ENCODE data around the gene COPS6. TPM values are rescaled to one million over a fixed set of nuclear protein-coding genes. Genes with fewer than 3 reads are reported as not detected.

COPS6 gene
- total RNA-seq, 1 donor from 2014 or later = 42.2 TPM

GRCh38 chr7:100082978-100083377 is 5.8 kb upstream of the COPS6 start:
- Histone ChIP-seq H3K79me2 (ENCODE audit: low read depth) (peaks cover 36% of the 10 kb centered on the region), H3K4me2 (peak overlapping the region; percentile 73), H3K27ac (no peak overlapping the region), H3K9me3 (ENCODE audit: low read depth) (no peaks in the 10 kb centered on the region), H3F3A (ENCODE audit: low read depth) (peaks cover 22% of the 10 kb centered on the region), H3K27me3 (no peaks in the 10 kb centered on the region), H2AFZ (replicated peaks) (no peak overlapping the region), H3K36me3 (peaks cover 8% of the 10 kb centered on the region), H3K4me1 (peaks cover 8% of the 10 kb centered on the region), H3K4me3 (peak overlapping the region; percentile 39), H3K9ac (no peak overlapping the region), H4K20me1 (ENCODE audit: low read depth) (peaks cover 9% of the 10 kb centered on the region)
- peak overlapping the region; percentile 85 for H3K27ac Mint-ChIP-seq
- H3K9me3 Mint-ChIP-seq = peaks cover 20% of the 10 kb centered on the region
- H3K36me3 Mint-ChIP-seq = peaks cover 23% of the 10 kb centered on the region
- peaks cover 13% of the 10 kb centered on the region for H3K27me3 Mint-ChIP-seq (ENCODE audit: insufficient read depth, low read depth)
- H3K4me3 Mint-ChIP-seq = peak overlapping the region; percentile 97
- H3K4me1 Mint-ChIP-seq = peaks cover 17% of the 10 kb centered on the region
- TF ChIP-seq CTCF (IDR thresholded peaks at IDR 0.05) (no peak), EZH2phosphoT487 (IDR thresholded peaks at IDR 0.05) (no peak), EZH2 (IDR thresholded peaks at IDR 0.05) (no peak)
- DNase-seq (ENCODE audit: low spot score) = no peak

- H3K27ac Mint-ChIP-seq = peak overlapping the region; percentile 37
Observed at GRCh38 chr7:100085515-100085914, 3.3 kb upstream of the COPS6 start.

GRCh38 chr7:100087055-100087750 is 1.6 kb upstream of the COPS6 start:
- Histone ChIP-seq H3K79me2 (ENCODE audit: low read depth) (peaks cover 14% of the 10 kb centered on the region), H3K9me3 (ENCODE audit: low read depth) (no peaks in the 10 kb centered on the region), H2AFZ (replicated peaks) (no peak overlapping the region), H3K4me1 (peaks cover 3% of the 10 kb centered on the region), H3K27ac (no peak overlapping the region), H3K4me2 (no peak overlapping the region), H3K36me3 (no peaks in the 10 kb centered on the region), H3K27me3 (no peaks in the 10 kb centered on the region), H3K4me3 (no peak overlapping the region), H3K9ac (no peak overlapping the region), H4K20me1 (ENCODE audit: low read depth) (no peaks in the 10 kb centered on the region), H3F3A (ENCODE audit: low read depth) (peaks cover 57% of the 10 kb centered on the region)
- Mint-ChIP-seq H3K36me3 (peaks cover 13% of the 10 kb centered on the region), H3K27ac (peak overlapping the region; percentile 57), H3K9me3 (no peaks in the 10 kb centered on the region), H3K27me3 (ENCODE audit: insufficient read depth, low read depth) (peaks cover 3% of the 10 kb centered on the region), H3K4me3 (peak overlapping the region; percentile 51), H3K4me1 (peaks cover 26% of the 10 kb centered on the region)
- DNase-seq (ENCODE audit: low spot score) = no peak
- TF ChIP-seq CTCF (IDR thresholded peaks at IDR 0.05) (no peak), EZH2phosphoT487 (IDR thresholded peaks at IDR 0.05) (no peak), EZH2 (IDR thresholded peaks at IDR 0.05) (no peak)

More at GRCh38 chr7:100085515-100085914, 3.3 kb upstream of the COPS6 start:
- peaks cover under 1% of the 10 kb centered on the region for H4K20me1 ChIP-seq (ENCODE audit: low read depth)
- Mint-ChIP-seq H3K4me1 (peaks cover 26% of the 10 kb centered on the region), H3K36me3 (peaks cover 10% of the 10 kb centered on the region), H3K9me3 (peaks cover 5% of the 10 kb centered on the region), H3K4me3 (no peak overlapping the region), H3K27me3 (ENCODE audit: insufficient read depth, low read depth) (peaks cover 8% of the 10 kb centered on the region)
- peaks cover 3% of the 10 kb centered on the region for H3K4me1 ChIP-seq
- no peaks in the 10 kb centered on the region for H3K9me3 ChIP-seq (ENCODE audit: low read depth)
- H3K36me3 ChIP-seq = no peaks in the 10 kb centered on the region
- no peaks in the 10 kb centered on the region for H3K27me3 ChIP-seq
- DNase-seq (ENCODE audit: low spot score) = no peak
- peaks cover 25% of the 10 kb centered on the region for H3K79me2 ChIP-seq (ENCODE audit: low read depth)
- no peak overlapping the region for H3K9ac ChIP-seq
- H2AFZ ChIP-seq (replicated peaks) = no peak overlapping the region
- H3K27ac ChIP-seq = no peak overlapping the region
- peaks cover 44% of the 10 kb centered on the region for H3F3A ChIP-seq (ENCODE audit: low read depth)
- no peak overlapping the region for H3K4me3 ChIP-seq
- TF ChIP-seq EZH2phosphoT487 (IDR thresholded peaks at IDR 0.05) (no peak), CTCF (IDR thresholded peaks at IDR 0.05) (no peak), EZH2 (IDR thresholded peaks at IDR 0.05) (no peak)
- no peak overlapping the region for H3K4me2 ChIP-seq

All from neural progenitor cell (in vitro differentiated cells).